GM12874 (cell line): ENCODE measurements around the gene PSMB11.

Experiments used
- TF ChIP-seq, protein P1 (sequence below): IDR thresholded peaks from 2 replicates; pipeline ENCODE4 v1.5.1; 2011; ENCODE audit warnings: low read depth, mild to moderate bottlenecking, control low read depth, low read length, moderate library complexity; ENCODE audit not compliant: insufficient read depth

PSMB11 gene

GRCh38 chr14:23071921-23072539, 30.0 kb downstream of the PSMB11 start:
- TF ChIP-seq, protein P1, sequence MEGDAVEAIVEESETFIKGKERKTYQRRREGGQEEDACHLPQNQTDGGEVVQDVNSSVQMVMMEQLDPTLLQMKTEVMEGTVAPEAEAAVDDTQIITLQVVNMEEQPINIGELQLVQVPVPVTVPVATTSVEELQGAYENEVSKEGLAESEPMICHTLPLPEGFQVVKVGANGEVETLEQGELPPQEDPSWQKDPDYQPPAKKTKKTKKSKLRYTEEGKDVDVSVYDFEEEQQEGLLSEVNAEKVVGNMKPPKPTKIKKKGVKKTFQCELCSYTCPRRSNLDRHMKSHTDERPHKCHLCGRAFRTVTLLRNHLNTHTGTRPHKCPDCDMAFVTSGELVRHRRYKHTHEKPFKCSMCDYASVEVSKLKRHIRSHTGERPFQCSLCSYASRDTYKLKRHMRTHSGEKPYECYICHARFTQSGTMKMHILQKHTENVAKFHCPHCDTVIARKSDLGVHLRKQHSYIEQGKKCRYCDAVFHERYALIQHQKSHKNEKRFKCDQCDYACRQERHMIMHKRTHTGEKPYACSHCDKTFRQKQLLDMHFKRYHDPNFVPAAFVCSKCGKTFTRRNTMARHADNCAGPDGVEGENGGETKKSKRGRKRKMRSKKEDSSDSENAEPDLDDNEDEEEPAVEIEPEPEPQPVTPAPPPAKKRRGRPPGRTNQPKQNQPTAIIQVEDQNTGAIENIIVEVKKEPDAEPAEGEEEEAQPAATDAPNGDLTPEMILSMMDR = no peak

GRCh38 chr14:23074906-23075305, 32.9 kb downstream of the PSMB11 start:
- TF ChIP-seq, protein P1 = no peak

- TF ChIP-seq, protein P1 = peak; percentile 50
Observed at GRCh38 chr14:23076785-23077408, 34.9 kb downstream of the PSMB11 start.

DNA sequence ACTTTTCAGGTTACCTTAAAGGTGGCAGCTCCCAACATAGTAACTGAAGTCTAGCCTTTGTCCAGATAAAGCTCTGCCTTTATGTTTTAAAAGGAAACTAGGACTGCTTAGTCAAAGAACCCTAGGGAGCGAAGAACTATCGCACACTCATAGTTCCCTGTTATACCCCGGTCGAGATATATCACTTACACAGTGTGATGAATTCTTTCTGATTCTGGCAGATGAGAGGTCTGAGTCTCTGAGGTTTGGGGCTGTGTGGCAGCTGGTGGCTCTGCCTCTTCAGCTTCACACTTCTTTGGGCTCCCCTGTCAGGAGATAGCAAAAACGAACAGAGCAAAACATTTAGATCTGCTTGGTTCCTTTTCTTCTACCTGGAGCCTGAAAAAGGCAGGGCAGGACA, 36.0 kb downstream of the PSMB11 start:
- TF ChIP-seq, protein P1 = no peak

- TF ChIP-seq, protein P1 = no peak
Observed at GRCh38 chr14:23078692-23079116, 36.7 kb downstream of the PSMB11 start.

DNA sequence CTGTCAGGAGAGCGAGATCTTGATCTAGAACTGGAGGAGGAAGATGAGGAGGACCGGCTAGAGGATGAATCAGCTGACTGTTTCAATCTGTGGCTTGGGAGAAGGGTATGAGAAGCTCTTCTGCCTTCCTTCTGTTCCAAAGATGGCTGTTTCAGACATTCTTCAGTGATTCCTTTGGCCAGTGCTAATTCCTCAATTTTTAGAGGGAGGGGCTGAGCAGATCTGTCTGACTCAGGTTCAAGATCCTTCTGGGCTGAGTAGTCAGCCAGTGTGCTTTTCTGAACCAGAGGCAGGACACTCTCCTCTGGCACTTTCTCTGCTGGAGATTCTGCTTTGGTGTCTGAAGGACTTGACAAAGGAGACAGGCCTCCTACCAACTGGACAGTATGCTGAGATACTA, 37.7 kb downstream of the PSMB11 start:
- TF ChIP-seq, protein P1 = no peak

- TF ChIP-seq, protein P1 = no peak
Observed at GRCh38 chr14:23080474-23080873, 38.5 kb downstream of the PSMB11 start.
